WTC11 (cell line): ENCODE data around the gene ZFPL1.

Experiments used
- TF ChIP-seq, protein P1 (sequence below): sonication (generic); formaldehyde crosslinking; IDR thresholded peaks from 2 replicates; pipeline ENCODE4 v1.8.1; 2022; ENCODE audit warnings: low read depth, mild to moderate bottlenecking, moderate library complexity, missing genetic modification reagents, borderline replicate concordance
- TF ChIP-seq, protein P2 (sequence below): fragments of 200-600 bp; IDR thresholded peaks from 2 replicates; pipeline ENCODE4 v1.8.0; 2022; ENCODE audit warnings: antibody characterized with exemption

DNA sequence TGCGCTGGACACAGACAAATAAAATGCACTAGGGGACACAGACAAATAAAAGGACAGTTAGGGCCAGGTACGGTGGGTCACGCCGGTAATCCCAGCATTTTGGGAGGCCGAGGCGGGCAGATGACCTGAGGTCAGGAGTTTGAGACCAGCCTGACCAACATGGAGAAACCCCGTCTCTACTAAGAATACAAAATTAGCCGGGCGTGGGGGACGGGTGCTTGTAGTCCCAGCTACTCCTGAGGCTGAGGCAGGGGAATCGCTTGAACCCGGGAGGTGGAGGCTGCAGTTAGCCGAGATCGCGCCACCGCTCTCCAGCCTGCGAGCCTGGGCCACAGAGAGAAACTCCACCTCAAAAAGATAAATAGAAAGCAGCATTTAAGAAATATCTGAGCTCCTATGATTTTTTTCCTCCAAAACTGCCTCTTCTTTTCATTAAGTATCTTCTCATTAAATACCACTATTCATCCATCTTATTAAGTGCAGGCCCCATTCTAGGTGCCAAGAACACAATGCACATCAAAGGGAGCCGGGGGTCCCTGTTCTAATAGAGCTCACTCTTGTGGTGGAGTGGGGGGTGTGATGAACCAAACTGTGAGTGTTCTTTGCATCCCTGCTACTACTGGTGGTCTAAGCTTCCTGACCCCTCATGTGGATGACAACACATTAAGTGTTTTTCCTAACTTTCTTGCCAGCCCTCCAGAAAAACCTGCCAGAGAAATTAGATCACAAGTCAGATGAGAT is 34.2 kb downstream of the ZFPL1 start:
- TF ChIP-seq, protein P1, sequence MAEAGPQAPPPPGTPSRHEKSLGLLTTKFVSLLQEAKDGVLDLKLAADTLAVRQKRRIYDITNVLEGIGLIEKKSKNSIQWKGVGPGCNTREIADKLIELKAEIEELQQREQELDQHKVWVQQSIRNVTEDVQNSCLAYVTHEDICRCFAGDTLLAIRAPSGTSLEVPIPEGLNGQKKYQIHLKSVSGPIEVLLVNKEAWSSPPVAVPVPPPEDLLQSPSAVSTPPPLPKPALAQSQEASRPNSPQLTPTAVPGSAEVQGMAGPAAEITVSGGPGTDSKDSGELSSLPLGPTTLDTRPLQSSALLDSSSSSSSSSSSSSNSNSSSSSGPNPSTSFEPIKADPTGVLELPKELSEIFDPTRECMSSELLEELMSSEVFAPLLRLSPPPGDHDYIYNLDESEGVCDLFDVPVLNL (CRISPR knock-in tag) = no peak
- TF ChIP-seq, protein P2, sequence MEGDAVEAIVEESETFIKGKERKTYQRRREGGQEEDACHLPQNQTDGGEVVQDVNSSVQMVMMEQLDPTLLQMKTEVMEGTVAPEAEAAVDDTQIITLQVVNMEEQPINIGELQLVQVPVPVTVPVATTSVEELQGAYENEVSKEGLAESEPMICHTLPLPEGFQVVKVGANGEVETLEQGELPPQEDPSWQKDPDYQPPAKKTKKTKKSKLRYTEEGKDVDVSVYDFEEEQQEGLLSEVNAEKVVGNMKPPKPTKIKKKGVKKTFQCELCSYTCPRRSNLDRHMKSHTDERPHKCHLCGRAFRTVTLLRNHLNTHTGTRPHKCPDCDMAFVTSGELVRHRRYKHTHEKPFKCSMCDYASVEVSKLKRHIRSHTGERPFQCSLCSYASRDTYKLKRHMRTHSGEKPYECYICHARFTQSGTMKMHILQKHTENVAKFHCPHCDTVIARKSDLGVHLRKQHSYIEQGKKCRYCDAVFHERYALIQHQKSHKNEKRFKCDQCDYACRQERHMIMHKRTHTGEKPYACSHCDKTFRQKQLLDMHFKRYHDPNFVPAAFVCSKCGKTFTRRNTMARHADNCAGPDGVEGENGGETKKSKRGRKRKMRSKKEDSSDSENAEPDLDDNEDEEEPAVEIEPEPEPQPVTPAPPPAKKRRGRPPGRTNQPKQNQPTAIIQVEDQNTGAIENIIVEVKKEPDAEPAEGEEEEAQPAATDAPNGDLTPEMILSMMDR = peak; percentile 29
